ENCODE results near the gene LOXHD1.

The LOXHD1 gene

GRCh38 chr18:46657115-46657955, at the start of gene LOXHD1:
Gene LOXHD1, minus strand, starts transcription at chr18:46657220. Its CDS starts 187 bp downstream, at chr18:46657033.
- Mint-ChIP-seq H3K4me3 (no peak within 1 kb of the TSS), H3K27me3 (ENCODE audit: low read depth) (peaks cover 12% of the 10 kb centered on the region), H3K9me3 (no peaks in the 10 kb centered on the region), H3K4me1 (ENCODE audit: low read depth) (no peaks in the 10 kb centered on the region), H3K36me3 (ENCODE audit: low read depth) (no peaks in the 10 kb centered on the region), H3K27ac (no peak within 1 kb of the TSS)

- H3K27ac Mint-ChIP-seq = no peak overlapping the region
- H3K9me3 Mint-ChIP-seq = no peaks in the 10 kb centered on the region
- no peak overlapping the region for H3K4me3 Mint-ChIP-seq
- H3K27me3 Mint-ChIP-seq (ENCODE audit: low read depth) = peaks cover 3% of the 10 kb centered on the region
- H3K4me1 Mint-ChIP-seq (ENCODE audit: low read depth) = no peaks in the 10 kb centered on the region
- H3K36me3 Mint-ChIP-seq (ENCODE audit: low read depth) = no peaks in the 10 kb centered on the region
These were observed 48.5 kb upstream of the LOXHD1 start for GRCh38 chr18:46705521-46705920.

GRCh38 chr18:46704816-46705215, 47.8 kb upstream of the LOXHD1 start:
- no peaks in the 10 kb centered on the region for H3K9me3 Mint-ChIP-seq
- H3K27me3 Mint-ChIP-seq (ENCODE audit: low read depth) = peaks cover 3% of the 10 kb centered on the region
- H3K27ac Mint-ChIP-seq = no peak overlapping the region
- no peaks in the 10 kb centered on the region for H3K4me1 Mint-ChIP-seq (ENCODE audit: low read depth)
- H3K4me3 Mint-ChIP-seq = no peak overlapping the region
- H3K36me3 Mint-ChIP-seq (ENCODE audit: low read depth) = no peaks in the 10 kb centered on the region

GRCh38 chr18:46704189-46704588, 47.2 kb upstream of the LOXHD1 start:
- no peak overlapping the region for H3K4me3 Mint-ChIP-seq
- H3K4me1 Mint-ChIP-seq (ENCODE audit: low read depth) = no peaks in the 10 kb centered on the region
- peaks cover 3% of the 10 kb centered on the region for H3K27me3 Mint-ChIP-seq (ENCODE audit: low read depth)
- H3K36me3 Mint-ChIP-seq (ENCODE audit: low read depth) = no peaks in the 10 kb centered on the region
- no peak overlapping the region for H3K27ac Mint-ChIP-seq
- H3K9me3 Mint-ChIP-seq = no peaks in the 10 kb centered on the region

- Mint-ChIP-seq H3K36me3 (ENCODE audit: low read depth) (no peaks in the 10 kb centered on the region), H3K4me3 (no peak overlapping the region), H3K27ac (no peak overlapping the region), H3K9me3 (peaks cover 9% of the 10 kb centered on the region), H3K4me1 (ENCODE audit: low read depth) (no peaks in the 10 kb centered on the region), H3K27me3 (ENCODE audit: low read depth) (peaks cover 2% of the 10 kb centered on the region)
These were observed 45.5 kb upstream of the LOXHD1 start for GRCh38 chr18:46702471-46702870.

- Mint-ChIP-seq H3K4me3 (no peak overlapping the region), H3K9me3 (peaks cover 14% of the 10 kb centered on the region), H3K4me1 (ENCODE audit: low read depth) (no peaks in the 10 kb centered on the region), H3K27me3 (ENCODE audit: low read depth) (peaks cover 8% of the 10 kb centered on the region), H3K27ac (no peak overlapping the region), H3K36me3 (ENCODE audit: low read depth) (no peaks in the 10 kb centered on the region)
These were observed 43.2 kb upstream of the LOXHD1 start for GRCh38 chr18:46700066-46700824.

- H3K36me3 Mint-ChIP-seq (ENCODE audit: low read depth) = no peaks in the 10 kb centered on the region
- peaks cover 14% of the 10 kb centered on the region for H3K9me3 Mint-ChIP-seq
- no peak overlapping the region for H3K27ac Mint-ChIP-seq
- H3K4me3 Mint-ChIP-seq = no peak overlapping the region
- peaks cover 8% of the 10 kb centered on the region for H3K27me3 Mint-ChIP-seq (ENCODE audit: low read depth)
- no peaks in the 10 kb centered on the region for H3K4me1 Mint-ChIP-seq (ENCODE audit: low read depth)
These were observed 39.7 kb upstream of the LOXHD1 start for GRCh38 chr18:46696702-46697101.

GRCh38 chr18:46696268-46696667, 39.2 kb upstream of the LOXHD1 start:
- H3K27ac Mint-ChIP-seq = no peak overlapping the region
- H3K27me3 Mint-ChIP-seq (ENCODE audit: low read depth) = peaks cover 8% of the 10 kb centered on the region
- H3K9me3 Mint-ChIP-seq = peaks cover 14% of the 10 kb centered on the region
- H3K4me3 Mint-ChIP-seq = no peak overlapping the region
- H3K4me1 Mint-ChIP-seq (ENCODE audit: low read depth) = no peaks in the 10 kb centered on the region
- H3K36me3 Mint-ChIP-seq (ENCODE audit: low read depth) = no peaks in the 10 kb centered on the region

GRCh38 chr18:46693996-46694395, 37.0 kb upstream of the LOXHD1 start:
- H3K9me3 Mint-ChIP-seq = peaks cover 14% of the 10 kb centered on the region
- no peaks in the 10 kb centered on the region for H3K36me3 Mint-ChIP-seq (ENCODE audit: low read depth)
- peaks cover 8% of the 10 kb centered on the region for H3K27me3 Mint-ChIP-seq (ENCODE audit: low read depth)
- no peak overlapping the region for H3K27ac Mint-ChIP-seq
- H3K4me1 Mint-ChIP-seq (ENCODE audit: low read depth) = no peaks in the 10 kb centered on the region
- no peak overlapping the region for H3K4me3 Mint-ChIP-seq

GRCh38 chr18:46688853-46689525, 32.0 kb upstream of the LOXHD1 start:
- Mint-ChIP-seq H3K9me3 (no peaks in the 10 kb centered on the region), H3K27ac (no peak overlapping the region), H3K36me3 (ENCODE audit: low read depth) (no peaks in the 10 kb centered on the region), H3K4me3 (no peak overlapping the region), H3K27me3 (ENCODE audit: low read depth) (no peaks in the 10 kb centered on the region), H3K4me1 (ENCODE audit: low read depth) (no peaks in the 10 kb centered on the region)

- no peak overlapping the region for H3K4me3 Mint-ChIP-seq
- H3K4me1 Mint-ChIP-seq (ENCODE audit: low read depth) = no peaks in the 10 kb centered on the region
- H3K36me3 Mint-ChIP-seq (ENCODE audit: low read depth) = no peaks in the 10 kb centered on the region
- no peaks in the 10 kb centered on the region for H3K9me3 Mint-ChIP-seq
- no peak overlapping the region for H3K27ac Mint-ChIP-seq
- H3K27me3 Mint-ChIP-seq (ENCODE audit: low read depth) = no peaks in the 10 kb centered on the region
These were observed 29.2 kb upstream of the LOXHD1 start for GRCh38 chr18:46686186-46686585.

GRCh38 chr18:46683252-46683651, 26.2 kb upstream of the LOXHD1 start:
- H3K4me3 Mint-ChIP-seq = no peak overlapping the region
- no peaks in the 10 kb centered on the region for H3K27me3 Mint-ChIP-seq (ENCODE audit: low read depth)
- H3K4me1 Mint-ChIP-seq (ENCODE audit: low read depth) = no peaks in the 10 kb centered on the region
- H3K27ac Mint-ChIP-seq = no peak overlapping the region
- H3K9me3 Mint-ChIP-seq = no peaks in the 10 kb centered on the region
- H3K36me3 Mint-ChIP-seq (ENCODE audit: low read depth) = no peaks in the 10 kb centered on the region

- H3K4me1 Mint-ChIP-seq (ENCODE audit: low read depth) = no peaks in the 10 kb centered on the region
- no peaks in the 10 kb centered on the region for H3K36me3 Mint-ChIP-seq (ENCODE audit: low read depth)
- H3K9me3 Mint-ChIP-seq = no peaks in the 10 kb centered on the region
- H3K27me3 Mint-ChIP-seq (ENCODE audit: low read depth) = no peaks in the 10 kb centered on the region
- no peak overlapping the region for H3K27ac Mint-ChIP-seq
- no peak overlapping the region for H3K4me3 Mint-ChIP-seq
These were observed 24.0 kb upstream of the LOXHD1 start for GRCh38 chr18:46680784-46681695.

Data from T-helper 1 cell treated with Interleukin-12 subunit alpha and Interleukin-12 subunit beta and Interleukin-4 antibody, amounts not matched to agents 30 μg/mL and 1 μg/mL, for 36 hours (primary cell).